Activated CD8-positive, alpha-beta T cell treated with anti-CD3 and anti-CD28 coated beads, Interleukin-2, amount 10 ng/mL, durations not matched to agents 7 days and 5 days (primary cell): Measurements from ENCODE around the gene MALL. TPM values are rescaled to one million over a fixed set of nuclear protein-coding genes. Genes with fewer than 3 reads are reported as not detected.
"Not testable (repeated sequence)": the region's sequence is repeated elsewhere in the genome, so short reads cannot be mapped to it uniquely, and the experiment has no call there.

Source experiments
- ATAC-seq: fragments of 150-1000 bp; cut with Tn5 transposase; one replicate; pipeline ENCODE4 v1.10.0; 2021; ENCODE audit warnings: moderate library complexity
- CTCF ChIA-PET: fragments of 350-600 bp; sonication (Branson Sonifier 250); formaldehyde crosslinking; loops from one replicate; lab custom pipeline; 2021; ENCODE audit warnings: antibody characterized with exemption; lab: Charles Lee
- POLR2A ChIA-PET: fragments of 350-600 bp; sonication (Branson Sonifier 250); formaldehyde crosslinking; loops from one replicate; lab custom pipeline; 2021; ENCODE audit warnings: antibody characterized with exemption; lab: Charles Lee
- DNase-seq: peaks from one replicate; pipeline ENCODE4 v3.0.0-alpha.2; 2020
- H3K27ac Mint-ChIP-seq: one replicate; pipeline ENCODE4 v1.8.0; 2021; ENCODE audit warnings: mild to moderate bottlenecking, mixed read lengths
- H3K27me3 Mint-ChIP-seq: one replicate; pipeline ENCODE4 v1.8.0; 2021; ENCODE audit warnings: low read depth, mixed read lengths
- H3K36me3 Mint-ChIP-seq: one replicate; pipeline ENCODE4 v1.8.0; 2021; ENCODE audit warnings: low read depth, mixed read lengths
- H3K4me1 Mint-ChIP-seq: one replicate; pipeline ENCODE4 v1.8.0; 2021; ENCODE audit warnings: low read depth, mixed read lengths
- H3K4me3 Mint-ChIP-seq: one replicate; pipeline ENCODE4 v1.8.0; 2021; ENCODE audit warnings: mild to moderate bottlenecking, mixed read lengths
- H3K9me3 Mint-ChIP-seq: one replicate; pipeline ENCODE4 v1.8.0; 2022; ENCODE audit warnings: mixed read lengths; ENCODE audit not compliant: insufficient read depth
- total RNA-seq, 2 experiments: library from RNA; stranded (reverse); gene quantifications; one replicate each; pipeline ENCODE4 v1.2.3, GENCODE V29; 2021

The MALL gene
- total RNA-seq, 2 experiments from 2014 or later, result not detected

GRCh38 chr2:110083162-110083561 is 32.5 kb downstream of the MALL start:
- POLR2A ChIA-PET, CTCF ChIA-PET, H3K4me1 Mint-ChIP-seq, H3K27me3 Mint-ChIP-seq, DNase-seq, H3K4me3 Mint-ChIP-seq, H3K36me3 Mint-ChIP-seq, ATAC-seq, H3K27ac Mint-ChIP-seq, H3K9me3 Mint-ChIP-seq: not testable (repeated sequence)

GRCh38 chr2:110078104-110078503 is 37.5 kb downstream of the MALL start:
- H3K9me3 Mint-ChIP-seq, POLR2A ChIA-PET, H3K4me3 Mint-ChIP-seq, H3K36me3 Mint-ChIP-seq, CTCF ChIA-PET, H3K4me1 Mint-ChIP-seq, ATAC-seq, DNase-seq, H3K27me3 Mint-ChIP-seq, H3K27ac Mint-ChIP-seq: not testable (repeated sequence)

- ATAC-seq, H3K4me1 Mint-ChIP-seq, CTCF ChIA-PET, H3K4me3 Mint-ChIP-seq, H3K36me3 Mint-ChIP-seq, H3K27me3 Mint-ChIP-seq, H3K27ac Mint-ChIP-seq, POLR2A ChIA-PET, H3K9me3 Mint-ChIP-seq, DNase-seq: not testable (repeated sequence)
Observed at GRCh38 chr2:110075896-110076295, 39.7 kb downstream of the MALL start.

GRCh38 chr2:110069869-110070268 is 45.8 kb downstream of the MALL start:
- H3K4me1 Mint-ChIP-seq, CTCF ChIA-PET, H3K36me3 Mint-ChIP-seq, H3K27me3 Mint-ChIP-seq, H3K27ac Mint-ChIP-seq, POLR2A ChIA-PET, DNase-seq, H3K9me3 Mint-ChIP-seq, ATAC-seq, H3K4me3 Mint-ChIP-seq: not testable (repeated sequence)

GRCh38 chr2:110068153-110068552 is 47.5 kb downstream of the MALL start:
- DNase-seq, ATAC-seq, H3K36me3 Mint-ChIP-seq, H3K4me3 Mint-ChIP-seq, CTCF ChIA-PET, H3K27ac Mint-ChIP-seq, POLR2A ChIA-PET, H3K27me3 Mint-ChIP-seq, H3K4me1 Mint-ChIP-seq, H3K9me3 Mint-ChIP-seq: not testable (repeated sequence)

GRCh38 chr2:110062332-110062731 is 53.3 kb downstream of the MALL start:
- H3K36me3 Mint-ChIP-seq, DNase-seq, H3K27ac Mint-ChIP-seq, ATAC-seq, H3K9me3 Mint-ChIP-seq, POLR2A ChIA-PET, H3K4me1 Mint-ChIP-seq, H3K4me3 Mint-ChIP-seq, H3K27me3 Mint-ChIP-seq, CTCF ChIA-PET: not testable (repeated sequence)

GRCh38 chr2:110060550-110060949 is 55.1 kb downstream of the MALL start:
- H3K4me1 Mint-ChIP-seq, CTCF ChIA-PET, H3K27ac Mint-ChIP-seq, H3K9me3 Mint-ChIP-seq, H3K4me3 Mint-ChIP-seq, DNase-seq, ATAC-seq, H3K27me3 Mint-ChIP-seq, POLR2A ChIA-PET, H3K36me3 Mint-ChIP-seq: not testable (repeated sequence)

GRCh38 chr2:110059694-110060358 is 55.8 kb downstream of the MALL start:
- H3K27ac Mint-ChIP-seq, H3K4me3 Mint-ChIP-seq, POLR2A ChIA-PET, ATAC-seq, DNase-seq, CTCF ChIA-PET, H3K36me3 Mint-ChIP-seq, H3K9me3 Mint-ChIP-seq, H3K4me1 Mint-ChIP-seq, H3K27me3 Mint-ChIP-seq: not testable (repeated sequence)

GRCh38 chr2:110059009-110059693 is 56.5 kb downstream of the MALL start:
- H3K36me3 Mint-ChIP-seq, H3K4me3 Mint-ChIP-seq, DNase-seq, H3K27ac Mint-ChIP-seq, ATAC-seq, POLR2A ChIA-PET, H3K4me1 Mint-ChIP-seq, H3K27me3 Mint-ChIP-seq, CTCF ChIA-PET, H3K9me3 Mint-ChIP-seq: not testable (repeated sequence)

GRCh38 chr2:110058034-110058433 is 57.6 kb downstream of the MALL start:
- H3K27ac Mint-ChIP-seq, POLR2A ChIA-PET, H3K36me3 Mint-ChIP-seq: not testable (repeated sequence)

GRCh38 chr2:110055819-110056408 is 59.7 kb downstream of the MALL start:
- H3K9me3 Mint-ChIP-seq, H3K27ac Mint-ChIP-seq, H3K4me1 Mint-ChIP-seq, POLR2A ChIA-PET, H3K36me3 Mint-ChIP-seq, H3K27me3 Mint-ChIP-seq, H3K4me3 Mint-ChIP-seq, CTCF ChIA-PET, DNase-seq, ATAC-seq: not testable (repeated sequence)

More at GRCh38 chr2:110058034-110058433, 57.6 kb downstream of the MALL start:
- H3K27me3 Mint-ChIP-seq, DNase-seq, H3K4me3 Mint-ChIP-seq, H3K9me3 Mint-ChIP-seq, ATAC-seq, CTCF ChIA-PET, H3K4me1 Mint-ChIP-seq: not testable (repeated sequence)
